Adipose tissue (tissue), 3 donors: Measurements from ENCODE around the gene CELA2B. TPM values are rescaled to one million over a fixed set of nuclear protein-coding genes. Genes with fewer than 3 reads are reported as not detected.
"Not testable (repeated sequence)": the region's sequence is repeated elsewhere in the genome, so short reads cannot be mapped to it uniquely, and the experiment has no call there.

ENCODE experiments used
- H3K27ac ChIP-seq: one replicate; pipeline ENCODE4 v1.5.1; 2013; ENCODE audit warnings: low read depth, low read length
- WGBS, 3 donors: extraction: QIAGEN DNeasy Blood & Tissue Kit; methylation state at CpG; one replicate each; pipeline ENCODE4 v1.1.7; 2013; 5-methylcytosine and 5-hydroxymethylcytosine counted together
- polyA plus RNA-seq, 3 donors: library from polyadenylated mRNA; stranded (reverse); fragments of 200-250 nt; gene quantifications; one replicate each; pipeline ENCODE4 v1.2.3, GENCODE V29; 2013
- donor health status: healthy with polysubstance abuse.
- donor health status: Bipolar disorder and iron deficiency.
- donor health status: healthy.

CELA2B gene
- polyA plus RNA-seq, 3 donors: 177 TPM; not detected in 2

DNA sequence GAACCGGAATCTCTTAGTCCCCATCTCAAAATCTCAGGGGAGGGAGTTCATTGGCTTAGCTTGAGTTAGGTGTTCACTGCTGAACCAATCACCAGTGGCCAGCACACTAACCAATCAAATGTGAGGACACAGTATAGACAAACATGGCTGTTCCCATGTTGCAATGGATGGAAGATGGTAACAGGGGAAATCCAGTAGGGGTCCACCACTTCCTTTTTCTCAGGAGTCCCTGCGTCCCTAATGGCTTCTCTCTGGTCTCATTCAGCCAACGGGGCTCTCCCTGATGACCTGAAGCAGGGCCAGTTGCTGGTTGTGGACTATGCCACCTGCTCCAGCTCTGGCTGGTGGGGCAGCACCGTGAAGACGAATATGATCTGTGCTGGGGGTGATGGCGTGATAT, 9.7 kb downstream of the CELA2B start:
- WGBS, 3 donors: 75 to 94% (median 92%) methylated on average over 6 of the region's 6 CpGs
- no peak overlapping the region for H3K27ac ChIP-seq

DNA sequence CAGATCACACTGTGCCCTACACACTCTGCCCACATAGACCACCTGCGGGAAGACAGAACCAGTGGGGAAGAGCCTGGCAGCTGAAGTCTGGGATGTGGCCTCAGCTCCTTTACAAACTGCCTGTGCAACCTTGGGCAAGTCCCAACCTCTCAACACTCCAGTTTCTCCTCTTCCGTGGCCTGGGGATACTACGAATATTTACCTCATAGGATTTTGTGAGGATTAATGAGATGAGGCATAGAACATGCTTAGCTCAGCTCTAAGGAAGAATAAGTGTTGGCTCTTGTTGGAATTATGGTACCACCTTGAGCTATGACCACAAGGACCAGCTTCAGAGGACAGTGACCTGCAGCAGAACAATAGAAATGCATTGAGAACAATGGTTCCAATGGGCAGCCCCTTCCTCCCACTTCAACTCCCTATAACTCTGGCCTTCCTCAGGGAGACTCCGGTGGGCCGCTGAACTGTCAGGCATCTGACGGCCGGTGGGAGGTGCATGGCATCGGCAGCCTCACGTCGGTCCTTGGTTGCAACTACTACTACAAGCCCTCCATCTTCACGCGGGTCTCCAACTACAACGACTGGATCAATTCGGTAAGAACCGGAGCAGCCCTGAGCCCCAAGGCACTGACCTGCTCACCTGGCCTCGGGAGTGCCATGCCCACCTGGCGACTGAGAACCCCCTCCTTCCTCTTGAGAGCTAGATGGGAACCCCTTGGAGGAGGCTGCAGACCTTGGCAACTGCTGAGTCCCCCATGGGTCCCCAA, 11.1 kb downstream of the CELA2B start:
- 88 to 97% (median 95%) methylated on average over 17 of the region's 17 CpGs for WGBS, 3 donors
- H3K27ac ChIP-seq: not testable (repeated sequence)

DNA sequence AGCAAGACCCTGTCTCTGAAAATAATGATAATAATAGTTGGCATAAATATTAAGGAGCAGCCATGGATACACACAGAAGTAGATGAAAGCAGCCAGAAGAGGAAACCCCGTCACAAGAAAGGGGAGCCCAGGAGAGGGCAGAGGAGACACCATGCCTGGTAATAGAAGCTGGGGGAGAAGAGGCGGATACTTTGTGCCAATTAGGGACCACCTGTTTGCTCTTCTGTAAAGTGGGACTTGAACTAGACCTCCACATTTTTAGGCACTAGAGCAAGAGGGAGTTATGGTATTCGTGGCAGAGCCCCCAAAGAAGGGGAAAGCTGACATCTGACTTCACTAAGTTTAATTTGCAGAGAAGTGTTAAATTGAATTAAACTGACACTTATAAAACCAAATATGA, 12.5 kb downstream of the CELA2B start:
- WGBS, 3 donors: 85 to 96% (median 91%) methylated on average over 3 of the region's 3 CpGs
- H3K27ac ChIP-seq: no peak overlapping the region

DNA sequence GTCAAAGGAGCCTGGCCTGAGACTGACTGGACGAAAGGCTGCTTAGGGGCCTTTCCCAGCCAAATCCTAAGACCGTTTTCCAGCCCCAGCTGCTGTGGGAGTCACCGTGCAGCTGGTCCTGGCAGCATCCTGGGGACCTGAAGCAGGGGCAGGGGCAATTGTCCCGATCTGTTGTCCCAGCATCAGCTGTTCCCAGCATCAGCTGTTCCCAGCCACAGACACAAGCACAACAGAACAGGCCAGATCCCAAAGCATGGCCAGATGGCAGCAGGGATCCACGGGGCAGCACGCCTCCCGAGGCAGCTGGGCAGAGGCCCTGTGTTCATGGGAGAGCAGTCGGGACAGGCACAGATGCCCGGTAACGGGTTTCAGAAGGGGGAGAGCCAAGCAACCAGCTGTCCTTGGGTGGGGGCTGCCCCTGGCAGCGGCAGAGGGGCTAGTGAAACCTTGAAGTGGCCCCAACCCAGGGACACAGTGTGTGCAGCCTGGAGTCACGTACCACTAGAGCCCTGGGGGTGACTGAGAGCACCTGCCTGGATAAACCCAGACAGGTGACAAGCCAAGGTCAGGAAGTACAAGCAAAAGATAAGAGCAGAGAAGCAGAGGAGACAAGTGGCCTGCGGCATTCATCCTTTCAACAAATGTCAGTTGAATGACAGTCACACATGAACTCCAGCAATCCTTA, 13.3 kb downstream of the CELA2B start:
- no peak overlapping the region for H3K27ac ChIP-seq
- 40 to 90% (median 84%) methylated on average over 12 to 13 of the region's 13 CpGs for WGBS, 3 donors

DNA sequence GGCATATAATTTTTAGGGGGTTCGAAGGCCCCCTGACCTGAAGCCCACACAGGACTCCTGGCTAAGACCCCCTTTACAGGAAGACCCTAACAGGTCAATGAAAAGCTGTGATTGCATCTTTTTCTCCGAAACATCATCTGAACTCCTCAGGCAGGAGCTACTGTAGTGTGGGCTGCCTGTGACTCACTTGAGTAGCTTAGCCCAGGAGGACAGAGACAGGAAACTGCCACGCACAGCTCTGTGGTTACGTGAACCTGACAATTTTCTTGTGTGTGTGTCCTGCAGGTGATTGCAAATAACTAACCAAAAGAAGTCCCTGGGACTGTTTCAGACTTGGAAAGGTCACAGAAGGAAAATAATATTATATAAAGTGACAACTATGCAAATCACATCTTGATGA, 15.1 kb downstream of the CELA2B start:
- 82 to 88% (median 84%) methylated on average over 4 of the region's 4 CpGs for WGBS, 3 donors
- H3K27ac ChIP-seq: not testable (repeated sequence)

DNA sequence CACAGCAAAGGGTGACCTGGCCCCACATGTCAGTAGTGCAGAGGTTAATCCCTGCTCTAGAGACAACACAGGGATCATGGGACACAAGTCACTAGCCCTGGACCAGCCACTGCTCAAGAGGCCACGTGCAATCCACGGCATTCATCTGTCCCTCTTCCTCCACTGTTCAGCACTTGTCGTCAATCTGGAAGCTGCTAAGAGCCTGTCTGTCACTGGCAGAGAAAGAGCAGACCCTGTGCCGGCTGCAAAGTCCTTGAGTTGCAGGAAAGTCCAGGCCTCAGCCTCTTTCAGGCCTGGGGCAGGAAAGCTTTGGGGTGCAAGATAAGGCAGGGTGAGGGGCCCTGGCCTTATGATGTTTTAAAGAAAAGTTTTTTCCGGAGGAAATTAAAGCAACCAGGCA, 16.7 kb downstream of the CELA2B start:
- no peak overlapping the region for H3K27ac ChIP-seq
- WGBS, 3 donors: 38 to 81% (median 80%) methylated on average over 5 of the region's 5 CpGs

DNA sequence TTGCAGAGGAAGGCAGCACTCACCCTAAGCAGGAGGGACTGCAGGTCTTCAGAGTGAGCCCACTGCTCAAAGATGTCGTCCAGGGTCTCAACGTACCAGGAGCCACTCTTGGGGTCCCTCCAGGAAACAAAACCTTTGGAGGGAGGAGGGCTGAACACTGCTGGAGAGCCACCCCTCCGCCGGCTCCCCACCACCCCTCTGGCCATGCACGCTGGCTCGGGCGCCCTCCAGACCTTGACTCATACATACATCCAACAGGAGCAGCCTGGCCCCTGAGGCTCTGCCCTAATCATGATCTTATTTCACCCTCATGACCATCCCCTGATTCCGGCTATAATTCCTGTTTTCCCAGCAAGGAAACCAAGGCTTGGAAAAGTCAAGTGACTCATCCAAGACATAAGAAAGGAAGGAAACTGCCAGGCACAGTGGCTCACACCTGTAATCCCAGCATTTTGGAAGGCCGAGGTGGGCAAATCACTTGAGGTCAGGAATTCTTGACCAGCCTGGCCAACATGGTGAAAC, 18.0 kb downstream of the CELA2B start:
- no peak overlapping the region for H3K27ac ChIP-seq
- 48 to 97% (median 93%) methylated on average over 9 of the region's 9 CpGs for WGBS, 3 donors

DNA sequence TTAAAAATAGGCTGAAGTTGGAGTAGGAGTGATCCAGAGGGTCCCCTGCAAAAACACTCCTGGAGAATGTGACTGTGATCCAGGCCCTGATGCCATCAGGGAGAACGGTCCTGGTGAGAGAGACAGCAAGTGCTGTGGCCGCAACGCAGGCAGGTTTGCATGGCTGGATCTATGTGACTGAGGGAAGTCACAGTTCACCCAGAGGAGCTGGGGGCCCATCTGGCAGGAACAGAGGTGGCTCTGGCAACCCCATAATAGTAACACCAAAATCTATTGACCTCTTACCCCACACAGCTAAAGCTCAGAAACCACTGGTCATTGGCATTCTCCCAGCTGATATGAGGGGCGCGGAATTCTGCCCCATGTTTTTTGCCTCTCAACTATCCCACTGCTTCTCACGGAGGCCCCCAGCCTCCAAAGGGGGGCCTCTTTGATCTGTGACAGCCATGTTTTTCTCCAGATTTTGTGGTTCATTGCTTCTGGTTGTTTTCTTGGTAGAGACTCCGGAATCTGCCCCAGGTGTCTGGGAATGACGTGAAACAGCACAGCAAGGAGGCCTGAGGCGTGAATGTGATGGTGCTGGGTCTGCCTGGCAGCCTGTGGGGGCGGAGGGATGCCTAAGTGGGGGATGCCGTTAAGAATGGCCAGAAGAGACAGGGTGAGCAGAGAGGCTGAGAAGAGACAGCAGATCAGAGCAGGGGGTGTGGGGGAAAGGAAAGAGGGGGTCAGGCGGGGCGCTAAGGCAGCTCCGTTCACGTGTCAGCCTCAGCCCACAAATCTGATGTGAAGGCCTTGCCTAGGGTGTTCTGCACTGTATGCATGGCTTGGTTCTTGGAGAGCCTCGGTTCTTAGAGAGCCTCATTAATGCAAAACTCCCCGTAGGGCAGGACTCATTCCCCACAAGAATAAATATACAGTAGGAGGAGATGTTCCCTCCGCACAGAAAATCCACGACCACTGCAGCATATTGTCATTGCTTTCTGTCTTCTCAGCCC, 24.6 kb downstream of the CELA2B start:
- WGBS, 3 donors: 70 to 90% (median 85%) methylated on average over 19 of the region's 19 CpGs

DNA sequence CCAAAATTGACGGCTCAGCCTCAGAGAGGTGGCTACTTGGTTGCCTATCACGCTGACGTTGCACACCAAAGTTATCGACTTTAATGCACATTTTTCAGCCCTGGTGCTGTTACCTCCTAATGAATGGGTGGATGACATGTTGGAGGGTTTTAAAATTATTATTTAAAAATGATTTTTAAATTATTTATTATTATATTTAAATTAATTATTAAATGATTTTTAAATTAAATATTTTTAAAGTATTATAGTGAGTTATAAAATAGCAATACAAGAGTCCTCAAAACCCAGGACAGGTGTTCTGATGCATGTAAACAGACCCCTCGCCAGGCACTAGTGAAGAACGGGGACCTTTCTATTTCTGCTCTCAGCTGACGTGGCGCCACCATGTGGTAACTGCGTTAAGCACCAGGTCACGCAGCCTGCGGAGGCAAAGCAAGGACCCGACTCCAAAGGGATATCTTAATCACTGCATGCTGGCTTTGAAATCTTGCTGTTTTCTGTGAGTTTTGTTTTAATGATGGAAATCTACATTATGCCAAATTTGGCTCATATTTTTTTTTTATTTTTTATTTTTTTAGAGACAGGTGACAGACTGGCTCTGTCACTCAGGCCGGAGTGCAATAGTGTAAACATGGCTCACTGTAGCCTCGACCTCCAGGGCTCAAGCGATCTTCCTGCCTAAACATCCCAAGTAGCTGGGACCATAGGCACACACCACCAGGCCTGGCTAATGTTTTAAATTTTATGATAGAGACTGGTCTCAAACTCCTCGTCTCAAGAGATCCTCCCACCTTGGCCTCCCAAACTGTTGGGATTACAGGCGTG, 25.5 kb downstream of the CELA2B start:
- H3K27ac ChIP-seq: no peak overlapping the region
- WGBS, 3 donors: 62 to 71% (median 64%) methylated on average over 17 of the region's 17 CpGs

More for the DNA sequence above, 24.6 kb downstream of the CELA2B start:
- H3K27ac ChIP-seq: no peak overlapping the region

DNA sequence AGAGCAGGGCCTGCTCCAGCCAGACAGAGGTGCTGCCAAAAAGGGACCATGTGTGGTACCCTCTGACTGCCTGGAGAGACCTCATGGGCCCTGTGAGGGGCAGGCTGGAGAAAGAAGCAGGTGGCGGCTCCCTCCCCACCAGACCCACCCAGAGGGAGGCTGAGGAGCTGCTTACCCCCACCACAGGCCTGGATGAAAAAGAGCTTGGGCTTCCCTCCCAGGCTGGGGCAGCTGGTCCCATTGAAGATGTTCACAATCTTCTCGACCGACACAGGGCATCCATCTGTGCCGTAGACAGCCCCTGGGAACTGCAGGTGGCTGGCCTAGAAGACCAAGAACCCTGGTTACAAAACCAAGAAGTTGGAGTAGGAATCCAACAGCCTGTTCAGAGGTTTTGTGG, 28.5 kb downstream of the CELA2B start:
- WGBS, 3 donors: 83 to 94% (median 93%) methylated on average over 4 of the region's 4 CpGs
- no peak overlapping the region for H3K27ac ChIP-seq

DNA sequence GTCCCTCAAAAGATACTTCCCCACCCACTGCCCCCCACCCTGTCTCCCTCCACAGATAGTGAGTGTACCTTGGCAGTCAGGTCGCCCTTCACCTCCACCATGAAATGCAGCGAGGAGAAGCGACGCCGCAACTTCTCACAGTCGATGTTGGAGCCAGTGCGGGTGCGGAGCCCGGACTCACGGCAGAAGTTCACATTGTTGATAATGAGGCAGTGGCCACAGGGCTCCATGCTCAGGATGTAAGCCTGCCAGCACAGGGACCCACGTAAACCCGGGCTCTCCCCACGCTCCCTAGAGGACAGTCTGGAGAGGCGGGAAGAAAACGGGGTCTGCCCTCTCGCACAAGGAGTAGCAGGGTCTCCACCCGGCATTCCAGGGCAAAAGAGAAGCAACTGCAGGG, 30.9 kb downstream of the CELA2B start:
- 85 to 98% (median 96%) methylated on average over 17 of the region's 17 CpGs for WGBS, 3 donors
- no peak overlapping the region for H3K27ac ChIP-seq

DNA sequence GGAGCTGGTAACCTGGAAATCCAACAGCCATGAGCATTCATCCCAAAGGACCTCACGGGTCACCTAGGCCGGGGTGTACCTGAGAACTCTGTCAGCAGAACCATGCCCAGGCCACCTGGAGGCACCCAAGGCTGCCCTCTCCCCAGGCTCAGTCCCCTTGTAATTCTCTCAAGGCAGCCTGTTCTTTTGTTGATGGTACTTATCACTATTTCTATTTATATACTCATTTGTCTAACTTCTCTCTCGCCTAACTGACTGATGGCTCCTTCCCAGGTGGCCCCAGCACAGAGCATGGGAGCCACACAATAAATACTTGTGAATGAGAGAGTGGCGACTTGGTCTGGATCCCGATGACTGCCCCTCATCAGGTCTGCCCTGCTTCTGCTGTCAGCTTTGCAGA, 31.4 kb downstream of the CELA2B start:
- no peak overlapping the region for H3K27ac ChIP-seq
- WGBS, 3 donors: 37 to 95% (median 90%) methylated on average over 5 of the region's 5 CpGs

DNA sequence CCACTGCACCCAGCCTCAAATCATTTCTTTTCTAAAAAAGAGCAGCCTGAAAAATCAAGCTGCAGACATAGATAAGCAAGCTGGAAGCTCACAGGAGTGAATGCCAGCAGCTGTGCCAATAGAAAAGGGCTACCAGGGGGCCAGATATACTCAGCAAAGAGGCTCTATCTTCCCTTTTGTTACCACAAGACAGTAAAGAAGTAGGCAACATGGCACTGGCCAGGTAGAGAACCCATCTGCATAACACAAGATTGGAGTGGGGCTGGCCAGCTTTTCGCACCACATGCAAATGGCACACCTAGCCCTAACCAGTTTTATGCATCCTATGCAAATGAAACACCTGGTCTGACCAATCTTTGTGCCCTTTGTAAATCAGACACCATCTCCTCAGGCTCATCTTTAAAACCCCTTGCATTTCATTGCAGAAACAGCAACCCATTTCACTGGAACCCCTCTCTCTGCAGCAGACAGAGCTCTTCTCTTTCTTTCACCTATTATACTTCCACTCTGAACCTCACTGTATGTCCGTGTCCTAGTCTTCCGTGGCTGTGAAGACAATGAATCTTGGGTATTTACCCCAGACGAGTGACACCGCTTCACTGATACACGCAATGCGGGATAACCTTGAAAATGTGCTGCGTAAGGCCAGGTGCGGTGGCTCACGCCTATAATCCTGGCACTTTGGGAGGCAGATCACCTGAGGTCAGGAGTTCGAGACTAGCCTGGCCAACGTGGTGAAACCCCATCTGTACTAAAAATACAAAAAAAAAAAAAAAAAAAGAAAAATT, 33.0 kb downstream of the CELA2B start:
- 51 to 94% (median 93%) methylated on average over 12 of the region's 12 CpGs for WGBS, 3 donors
- no peak overlapping the region for H3K27ac ChIP-seq

DNA sequence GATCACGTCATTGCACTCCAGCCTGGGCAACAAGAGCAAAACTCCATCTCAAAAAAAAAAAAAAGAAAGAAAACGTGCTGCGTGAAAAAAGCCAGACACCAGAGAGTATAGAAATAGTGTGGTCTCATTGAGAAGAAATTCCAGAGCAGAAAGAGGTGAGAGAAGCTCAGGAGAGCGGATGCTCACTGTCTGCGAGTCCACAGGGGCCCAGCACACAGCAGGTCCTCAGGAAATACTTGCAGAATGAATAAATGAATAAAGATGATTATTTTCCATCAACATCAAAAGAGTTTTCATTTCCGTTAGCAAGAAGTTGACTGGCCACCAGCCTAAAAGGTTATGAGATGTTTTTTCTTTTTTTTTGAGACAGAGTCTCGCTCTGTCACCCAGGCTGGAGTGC, 33.7 kb downstream of the CELA2B start:
- WGBS, 3 donors: 76 to 89% (median 89%) methylated on average over 6 to 7 of the region's 7 CpGs
- no peak overlapping the region for H3K27ac ChIP-seq

DNA sequence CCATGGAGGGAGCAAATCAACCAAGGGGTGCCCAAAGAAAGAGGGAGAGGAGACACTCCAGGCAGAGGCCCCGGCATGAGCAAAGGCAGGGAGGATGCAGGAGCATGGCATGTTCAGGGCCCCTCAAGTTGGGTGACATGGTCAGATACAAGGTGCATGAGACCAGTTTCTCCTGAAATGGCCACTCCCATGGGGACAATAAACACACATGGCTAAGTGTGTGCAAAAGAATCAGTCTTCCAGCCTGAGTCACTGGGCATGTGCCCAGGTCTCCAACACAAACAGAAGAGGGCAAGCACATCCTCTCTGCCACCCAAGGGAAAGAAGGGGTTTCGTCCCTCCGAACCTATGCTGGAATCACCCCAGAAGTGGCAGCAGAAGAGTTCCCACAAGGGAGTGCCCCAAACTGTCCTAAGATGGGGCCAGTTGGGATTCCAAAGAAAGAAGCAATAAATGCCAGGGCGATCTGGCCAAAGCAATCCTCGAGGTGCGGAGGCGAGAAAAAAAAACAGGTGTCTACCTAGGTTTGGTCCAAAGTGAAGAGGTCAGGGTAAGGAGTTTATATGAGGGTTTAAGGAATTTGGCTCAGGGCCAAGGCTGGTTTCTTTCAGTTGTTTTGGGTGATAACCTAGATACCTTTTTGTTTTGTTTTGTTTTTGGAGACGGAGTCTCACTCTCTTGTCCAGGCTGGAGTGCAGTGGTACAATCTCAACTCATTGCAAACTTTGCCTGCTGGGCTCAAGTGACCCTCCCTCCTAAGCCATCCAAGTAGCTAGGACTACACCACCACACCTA, 34.9 kb downstream of the CELA2B start:
- H3K27ac ChIP-seq: no peak overlapping the region

DNA sequence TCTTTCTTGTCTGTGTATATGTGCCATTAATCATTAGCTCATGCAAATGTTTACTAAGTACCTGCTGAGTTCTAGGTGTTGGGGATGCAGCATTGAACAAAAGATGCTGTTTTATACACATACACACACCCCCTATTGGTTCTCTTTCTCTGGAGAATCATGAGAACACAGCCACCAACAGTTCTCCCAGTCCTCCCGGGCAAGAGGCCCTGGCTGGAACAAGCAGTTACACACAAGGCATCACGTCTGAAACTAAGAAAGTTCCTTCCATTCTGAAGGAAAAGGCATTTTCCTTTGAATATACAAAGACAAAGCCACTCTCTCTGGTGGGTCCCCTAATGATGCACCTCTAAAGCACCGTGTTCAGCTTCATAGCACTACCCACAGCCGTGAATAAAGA, 37.3 kb downstream of the CELA2B start:
- no peak overlapping the region for H3K27ac ChIP-seq
- 66 to 83% (median 81%) methylated on average over 4 of the region's 4 CpGs for WGBS, 3 donors

More for the DNA sequence above, 34.9 kb downstream of the CELA2B start:
- 81 to 95% (median 93%) methylated on average over 8 of the region's 8 CpGs for WGBS, 3 donors
